Astrocyte (in vitro differentiated cells and primary cell): Measurements from ENCODE around the gene RNF175. TPM values are rescaled to one million over a fixed set of nuclear protein-coding genes. Genes with fewer than 3 reads are reported as not detected.

Experiments
- DNase-seq: peaks from one replicate; pipeline ENCODE4 v3.0.0-alpha.2; 2010; ENCODE audit warnings: low read depth
- FAIRE-seq: peaks from 2 replicates; lab custom pipeline; 2011; peaks lifted over from hg19 to GRCh38; lab: Jason Lieb, UNC
- H2AFZ ChIP-seq: 2 replicates; pipeline ENCODE4 v1.6.0; 2012; ENCODE audit warnings: low read depth, low read length, inconsistent platforms
- H3K27ac ChIP-seq: 2 replicates; pipeline ENCODE4 v1.5.1; 2011; ENCODE audit warnings: low read depth, low read length, inconsistent platforms
- H3K27me3 ChIP-seq: 2 replicates; pipeline ENCODE4 v1.6.0; 2011; ENCODE audit warnings: low read length, inconsistent platforms; ENCODE audit not compliant: insufficient read depth
- H3K36me3 ChIP-seq: 2 replicates; pipeline ENCODE4 v1.5.1; 2011; ENCODE audit warnings: low read length, inconsistent platforms; ENCODE audit not compliant: insufficient read depth
- H3K4me1 ChIP-seq: 2 replicates; pipeline ENCODE4 v1.5.1; 2011; ENCODE audit warnings: low read length, inconsistent platforms; ENCODE audit not compliant: insufficient read depth
- H3K4me2 ChIP-seq: 2 replicates; pipeline ENCODE4 v1.6.0; 2012; ENCODE audit warnings: low read length, inconsistent platforms
- H3K4me3 ChIP-seq: 2 replicates; pipeline ENCODE4 v1.5.1; 2011; ENCODE audit warnings: low read depth, mild to moderate bottlenecking, low read length, inconsistent platforms; ENCODE audit not compliant: insufficient read depth
- H3K79me2 ChIP-seq: 2 replicates; pipeline ENCODE4 v1.6.0; 2012; ENCODE audit warnings: mild to moderate bottlenecking, low read length, inconsistent platforms; ENCODE audit not compliant: insufficient read depth
- H3K9ac ChIP-seq: 2 replicates; pipeline ENCODE4 v1.6.0; 2012; ENCODE audit warnings: mild to moderate bottlenecking, low read length, inconsistent platforms
- H3K9me3 ChIP-seq: 2 replicates; pipeline ENCODE4 v1.5.1; 2012; ENCODE audit warnings: low read depth, mild to moderate bottlenecking, low read length, inconsistent platforms; ENCODE audit not compliant: insufficient read depth
- H4K20me1 ChIP-seq: 2 replicates; pipeline ENCODE4 v1.6.0; 2012; ENCODE audit warnings: low read length, inconsistent platforms; ENCODE audit not compliant: insufficient read depth
- H3K27ac Mint-ChIP-seq: one replicate; pipeline ENCODE4 v1.8.0; 2021; ENCODE audit warnings: mild to moderate bottlenecking, mixed read lengths; ENCODE audit not compliant: unreplicated experiment
- H3K27me3 Mint-ChIP-seq: one replicate; pipeline ENCODE4 v1.8.0; 2021; ENCODE audit warnings: low read depth, mixed read lengths; ENCODE audit not compliant: unreplicated experiment
- H3K36me3 Mint-ChIP-seq: one replicate; pipeline ENCODE4 v1.8.0; 2021; ENCODE audit warnings: low read depth, mixed read lengths; ENCODE audit not compliant: unreplicated experiment
- H3K4me1 Mint-ChIP-seq: one replicate; pipeline ENCODE4 v1.8.0; 2021; ENCODE audit warnings: low read depth, mixed read lengths; ENCODE audit not compliant: unreplicated experiment
- H3K4me3 Mint-ChIP-seq: one replicate; pipeline ENCODE4 v1.8.0; 2021; ENCODE audit warnings: mild to moderate bottlenecking, moderate library complexity, mixed read lengths; ENCODE audit not compliant: unreplicated experiment
- H3K9me3 Mint-ChIP-seq: one replicate; pipeline ENCODE4 v1.8.0; 2021; ENCODE audit warnings: mild to moderate bottlenecking, mixed read lengths; ENCODE audit not compliant: unreplicated experiment
- EZH2 ChIP-seq: IDR thresholded peaks from 2 replicates; pipeline ENCODE4 v1.6.1; 2012; ENCODE audit warnings: mild to moderate bottlenecking, low read length, inconsistent platforms; ENCODE audit not compliant: insufficient read depth
- total RNA-seq: library from RNA; stranded (reverse); gene quantifications from 2 replicates; pipeline ENCODE4 v1.2.1, GENCODE V29; 2021
- TF ChIP-seq, protein P1 (sequence below): IDR thresholded peaks from 2 replicates; pipeline ENCODE4 v1.5.1; 2011; ENCODE audit warnings: low read depth, mild to moderate bottlenecking, inconsistent platforms, low read length, moderate library complexity; ENCODE audit not compliant: insufficient read depth

The RNF175 gene
- total RNA-seq, 1 donor from 2014 or later = 1.0 TPM

DNA sequence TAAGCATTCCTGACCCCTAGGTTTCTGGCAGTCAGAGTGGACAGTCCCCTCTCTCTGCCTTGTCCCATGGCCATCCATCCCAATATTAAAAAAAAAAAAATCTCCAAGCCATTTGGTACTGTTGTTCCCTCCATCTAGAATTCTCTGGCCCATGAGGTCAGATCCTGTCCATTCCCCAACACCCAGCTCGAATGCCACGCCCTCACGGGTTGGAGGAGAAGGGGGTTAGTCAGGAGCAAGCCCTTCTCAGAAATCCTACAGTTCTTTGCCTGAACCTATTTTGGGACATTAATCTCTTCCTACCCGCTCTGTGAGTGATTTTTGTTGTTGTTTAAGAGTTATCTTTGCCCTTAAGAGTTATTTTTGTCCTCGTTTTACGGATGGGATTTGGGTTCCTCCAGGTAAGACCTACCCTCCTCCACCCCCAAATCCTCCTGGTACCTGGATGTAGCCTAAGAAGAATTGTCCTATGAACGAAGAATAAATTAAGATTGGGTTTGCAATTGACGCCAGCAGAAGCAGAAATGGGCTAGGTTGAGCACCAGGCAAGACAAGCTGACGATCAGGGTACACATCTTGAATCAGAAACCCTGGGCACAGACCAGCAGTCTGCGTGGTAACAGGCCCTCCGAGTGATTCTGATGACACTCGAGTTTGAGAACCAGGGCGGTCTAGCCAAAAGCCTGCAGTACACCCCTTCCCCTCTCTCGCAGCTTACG lies 977 bp downstream of the RNF175 start:
- TF ChIP-seq EZH2 = no peak
- TF ChIP-seq, protein P1, sequence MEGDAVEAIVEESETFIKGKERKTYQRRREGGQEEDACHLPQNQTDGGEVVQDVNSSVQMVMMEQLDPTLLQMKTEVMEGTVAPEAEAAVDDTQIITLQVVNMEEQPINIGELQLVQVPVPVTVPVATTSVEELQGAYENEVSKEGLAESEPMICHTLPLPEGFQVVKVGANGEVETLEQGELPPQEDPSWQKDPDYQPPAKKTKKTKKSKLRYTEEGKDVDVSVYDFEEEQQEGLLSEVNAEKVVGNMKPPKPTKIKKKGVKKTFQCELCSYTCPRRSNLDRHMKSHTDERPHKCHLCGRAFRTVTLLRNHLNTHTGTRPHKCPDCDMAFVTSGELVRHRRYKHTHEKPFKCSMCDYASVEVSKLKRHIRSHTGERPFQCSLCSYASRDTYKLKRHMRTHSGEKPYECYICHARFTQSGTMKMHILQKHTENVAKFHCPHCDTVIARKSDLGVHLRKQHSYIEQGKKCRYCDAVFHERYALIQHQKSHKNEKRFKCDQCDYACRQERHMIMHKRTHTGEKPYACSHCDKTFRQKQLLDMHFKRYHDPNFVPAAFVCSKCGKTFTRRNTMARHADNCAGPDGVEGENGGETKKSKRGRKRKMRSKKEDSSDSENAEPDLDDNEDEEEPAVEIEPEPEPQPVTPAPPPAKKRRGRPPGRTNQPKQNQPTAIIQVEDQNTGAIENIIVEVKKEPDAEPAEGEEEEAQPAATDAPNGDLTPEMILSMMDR = no peak
- Histone ChIP-seq H2AFZ (peak overlapping the region; percentile 84), H3K4me3 (peak overlapping the region; percentile 48), H3K9ac (peak overlapping the region; percentile 45), H3K36me3 (no peaks in the 10 kb centered on the region), H3K9me3 (no peaks in the 10 kb centered on the region), H3K4me2 (peak overlapping the region; percentile 88), H3K4me1 (peaks cover 12% of the 10 kb centered on the region), H3K27ac (no peak overlapping the region), H4K20me1 (no peaks in the 10 kb centered on the region), H3K79me2 (no peaks in the 10 kb centered on the region), H3K27me3 (peaks cover 17% of the 10 kb centered on the region)
- Mint-ChIP-seq H3K4me3 (peak overlapping the region; percentile 66), H3K36me3 (peaks cover 2% of the 10 kb centered on the region), H3K4me1 (peaks cover 17% of the 10 kb centered on the region), H3K9me3 (no peaks in the 10 kb centered on the region), H3K27me3 (peaks cover 20% of the 10 kb centered on the region), H3K27ac (no peak overlapping the region)
- no peak for DNase-seq
- no peak for FAIRE-seq

DNA sequence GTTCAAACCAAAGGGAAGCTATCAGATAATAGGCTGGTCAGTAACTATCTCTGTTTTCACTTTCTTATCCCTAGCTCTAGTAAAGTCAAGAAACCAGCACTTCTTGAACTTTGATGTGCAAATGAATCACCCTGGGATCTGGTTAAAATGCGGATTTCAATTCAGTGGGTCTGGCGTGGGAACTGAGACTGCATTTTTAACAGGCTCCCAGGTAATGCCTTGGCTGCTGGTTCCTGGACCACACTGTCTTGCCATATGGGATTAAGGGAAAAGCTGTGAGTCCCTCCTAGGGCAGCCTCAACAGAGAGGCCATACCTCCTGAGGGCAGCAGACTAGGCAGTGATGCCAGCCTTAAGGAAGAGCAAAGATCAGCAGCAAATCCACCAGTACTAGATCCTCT lies 1.7 kb downstream of the RNF175 start:
- no peak overlapping the region for H3K4me3 ChIP-seq
- peaks cover 17% of the 10 kb centered on the region for H3K27me3 ChIP-seq
- no peak overlapping the region for H3K4me2 ChIP-seq
- no peak for TF ChIP-seq EZH2
- TF ChIP-seq, protein P1 = no peak
- H3K79me2 ChIP-seq = no peaks in the 10 kb centered on the region
- H3K4me3 Mint-ChIP-seq = peak overlapping the region; percentile 66
- peaks cover 12% of the 10 kb centered on the region for H3K4me1 ChIP-seq
- peaks cover 12% of the 10 kb centered on the region for H3K4me1 Mint-ChIP-seq
- no peak overlapping the region for H2AFZ ChIP-seq
- H3K9me3 ChIP-seq = no peaks in the 10 kb centered on the region
- H3K27me3 Mint-ChIP-seq = peaks cover 20% of the 10 kb centered on the region
- H3K36me3 Mint-ChIP-seq = no peaks in the 10 kb centered on the region
- H3K9ac ChIP-seq = no peak overlapping the region
- DNase-seq = no peak
- no peaks in the 10 kb centered on the region for H3K9me3 Mint-ChIP-seq
- no peaks in the 10 kb centered on the region for H4K20me1 ChIP-seq
- no peaks in the 10 kb centered on the region for H3K36me3 ChIP-seq
- H3K27ac ChIP-seq = no peak overlapping the region
- no peak overlapping the region for H3K27ac Mint-ChIP-seq
- FAIRE-seq = no peak

DNA sequence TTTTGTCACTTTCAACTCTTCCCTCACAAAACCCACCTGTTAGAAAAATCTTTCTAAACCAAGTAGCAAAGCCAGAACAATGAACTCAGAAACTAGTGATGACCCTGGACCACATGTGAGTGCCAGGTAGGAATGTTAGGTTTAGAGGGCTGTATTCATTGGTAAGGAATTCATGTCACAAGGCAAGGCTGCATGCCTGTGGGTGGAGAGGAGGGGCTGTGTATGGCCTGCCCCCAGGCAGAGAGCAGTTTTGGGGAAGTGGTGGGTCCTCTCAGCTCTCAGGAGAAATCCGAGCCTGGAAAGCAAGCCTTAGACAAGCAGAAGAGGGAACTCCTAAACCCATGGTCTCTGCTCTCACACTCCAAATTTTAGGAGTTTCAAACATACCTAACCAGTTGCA lies 2.4 kb downstream of the RNF175 start:
- no peak overlapping the region for H3K9ac ChIP-seq
- DNase-seq (peak; percentile 30), FAIRE-seq (no peak)
- Mint-ChIP-seq H3K36me3 (no peaks in the 10 kb centered on the region), H3K27me3 (peaks cover 20% of the 10 kb centered on the region), H3K27ac (no peak overlapping the region), H3K4me1 (peaks cover 12% of the 10 kb centered on the region), H3K9me3 (no peaks in the 10 kb centered on the region), H3K4me3 (no peak overlapping the region)
- peaks cover 12% of the 10 kb centered on the region for H3K4me1 ChIP-seq
- no peak for TF ChIP-seq EZH2
- TF ChIP-seq, protein P1 = no peak
- no peak overlapping the region for H3K4me3 ChIP-seq
- H3K4me2 ChIP-seq = no peak overlapping the region
- H3K9me3 ChIP-seq = no peaks in the 10 kb centered on the region
- no peaks in the 10 kb centered on the region for H3K36me3 ChIP-seq
- H2AFZ ChIP-seq = no peak overlapping the region
- no peak overlapping the region for H3K27ac ChIP-seq
- H3K79me2 ChIP-seq = no peaks in the 10 kb centered on the region
- peaks cover 17% of the 10 kb centered on the region for H3K27me3 ChIP-seq
- H4K20me1 ChIP-seq = no peaks in the 10 kb centered on the region
